OCI-LY3 (cell line): Measurements from ENCODE around the gene TPRN.

ENCODE experiments used
- EZH2phosphoT487 ChIP-seq: fragments of 200-600 bp; shearing (Covaris generic); IDR thresholded peaks from 2 replicates; pipeline ENCODE4 v1.6.1; 2018; ENCODE audit warnings: antibody characterized with exemption, mixed run types, low read depth
- TF ChIP-seq, protein P1 (sequence below): fragments of 200-600, 300-600 bp; sonication (generic); IDR thresholded peaks from 2 replicates; pipeline ENCODE4 v1.5.1; 2014; ENCODE audit warnings: antibody characterized with exemption, low read length, low read depth

- TF ChIP-seq, protein P1, sequence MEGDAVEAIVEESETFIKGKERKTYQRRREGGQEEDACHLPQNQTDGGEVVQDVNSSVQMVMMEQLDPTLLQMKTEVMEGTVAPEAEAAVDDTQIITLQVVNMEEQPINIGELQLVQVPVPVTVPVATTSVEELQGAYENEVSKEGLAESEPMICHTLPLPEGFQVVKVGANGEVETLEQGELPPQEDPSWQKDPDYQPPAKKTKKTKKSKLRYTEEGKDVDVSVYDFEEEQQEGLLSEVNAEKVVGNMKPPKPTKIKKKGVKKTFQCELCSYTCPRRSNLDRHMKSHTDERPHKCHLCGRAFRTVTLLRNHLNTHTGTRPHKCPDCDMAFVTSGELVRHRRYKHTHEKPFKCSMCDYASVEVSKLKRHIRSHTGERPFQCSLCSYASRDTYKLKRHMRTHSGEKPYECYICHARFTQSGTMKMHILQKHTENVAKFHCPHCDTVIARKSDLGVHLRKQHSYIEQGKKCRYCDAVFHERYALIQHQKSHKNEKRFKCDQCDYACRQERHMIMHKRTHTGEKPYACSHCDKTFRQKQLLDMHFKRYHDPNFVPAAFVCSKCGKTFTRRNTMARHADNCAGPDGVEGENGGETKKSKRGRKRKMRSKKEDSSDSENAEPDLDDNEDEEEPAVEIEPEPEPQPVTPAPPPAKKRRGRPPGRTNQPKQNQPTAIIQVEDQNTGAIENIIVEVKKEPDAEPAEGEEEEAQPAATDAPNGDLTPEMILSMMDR: no peak
- no peak for TF ChIP-seq EZH2phosphoT487
Observed at GRCh38 chr9:137166380-137167229, 33.9 kb downstream of the TPRN start.
